Stimulated activated CD4-positive, alpha-beta T cell treated with anti-CD3 and anti-CD28 coated beads, Interleukin-4, amount 100 ng/mL, for 4 hours (primary cell): ENCODE data around the gene KBTBD13.

Experiments
- DNase-seq, 2 experiments: peaks; one replicate each; pipeline ENCODE4 v3.0.0-alpha.2; 2020

The KBTBD13 gene

GRCh38 chr15:65052956-65053355 lies 23.6 kb upstream of the KBTBD13 start:
- no peak for DNase-seq

- peak; percentile 15 to 42 for DNase-seq
Measured at GRCh38 chr15:65054333-65055200, 22.0 kb upstream of the KBTBD13 start.

- no peak for DNase-seq
Measured at GRCh38 chr15:65055201-65055870, 21.2 kb upstream of the KBTBD13 start.

- DNase-seq: no peak
Measured at GRCh38 chr15:65056106-65056505, 20.4 kb upstream of the KBTBD13 start.

GRCh38 chr15:65056868-65057548 lies 19.5 kb upstream of the KBTBD13 start:
- DNase-seq: no peak

- DNase-seq: no peak
Measured at GRCh38 chr15:65057549-65057940, 19.0 kb upstream of the KBTBD13 start.

- DNase-seq: no peak
Measured at GRCh38 chr15:65058394-65059368, 17.9 kb upstream of the KBTBD13 start.

- DNase-seq: no peak
Measured at GRCh38 chr15:65059369-65059750, 17.2 kb upstream of the KBTBD13 start.

- no peak for DNase-seq
Measured at GRCh38 chr15:65059931-65060596, 16.5 kb upstream of the KBTBD13 start.

- no peak for DNase-seq
Measured at GRCh38 chr15:65060641-65061397, 15.7 kb upstream of the KBTBD13 start.

GRCh38 chr15:65062061-65062460 lies 14.5 kb upstream of the KBTBD13 start:
- DNase-seq: no peak

GRCh38 chr15:65062726-65063125 lies 13.8 kb upstream of the KBTBD13 start:
- no peak for DNase-seq

GRCh38 chr15:65066001-65066634 lies 10.4 kb upstream of the KBTBD13 start:
- DNase-seq: no peak

- DNase-seq: no peak
Measured at GRCh38 chr15:65066635-65067316, 9.8 kb upstream of the KBTBD13 start.

- DNase-seq: no peak
Measured at GRCh38 chr15:65067317-65067644, 9.3 kb upstream of the KBTBD13 start.

GRCh38 chr15:65067645-65068402 lies 8.7 kb upstream of the KBTBD13 start, which contains the start of gene RASL12:
Gene RASL12, minus strand, starts transcription at chr15:65067991. Its CDS starts 156 bp downstream, at chr15:65067835.
- DNase-seq: no peak

GRCh38 chr15:65068403-65068788 lies 8.2 kb upstream of the KBTBD13 start:
- no peak for DNase-seq

GRCh38 chr15:65069179-65069578 lies 7.4 kb upstream of the KBTBD13 start:
- DNase-seq: no peak
